GM23248 (cell line): ENCODE data around the gene DUS1L.

Experiments
- EZH2 ChIP-seq: fragments of 200-600 bp; sonication (generic); IDR thresholded peaks from 2 replicates; pipeline ENCODE4 v1.6.1; 2018; ENCODE audit warnings: antibody characterized with exemption, mild to moderate bottlenecking; ENCODE audit not compliant: insufficient read depth, poor library complexity, severe bottlenecking
- EZH2phosphoT487 ChIP-seq: fragments of 200-600 bp; sonication (generic); IDR thresholded peaks from 2 replicates; pipeline ENCODE4 v1.6.1; 2018; ENCODE audit warnings: antibody characterized with exemption, moderate library complexity, mild to moderate bottlenecking, low read depth; ENCODE audit not compliant: insufficient read depth

DNA sequence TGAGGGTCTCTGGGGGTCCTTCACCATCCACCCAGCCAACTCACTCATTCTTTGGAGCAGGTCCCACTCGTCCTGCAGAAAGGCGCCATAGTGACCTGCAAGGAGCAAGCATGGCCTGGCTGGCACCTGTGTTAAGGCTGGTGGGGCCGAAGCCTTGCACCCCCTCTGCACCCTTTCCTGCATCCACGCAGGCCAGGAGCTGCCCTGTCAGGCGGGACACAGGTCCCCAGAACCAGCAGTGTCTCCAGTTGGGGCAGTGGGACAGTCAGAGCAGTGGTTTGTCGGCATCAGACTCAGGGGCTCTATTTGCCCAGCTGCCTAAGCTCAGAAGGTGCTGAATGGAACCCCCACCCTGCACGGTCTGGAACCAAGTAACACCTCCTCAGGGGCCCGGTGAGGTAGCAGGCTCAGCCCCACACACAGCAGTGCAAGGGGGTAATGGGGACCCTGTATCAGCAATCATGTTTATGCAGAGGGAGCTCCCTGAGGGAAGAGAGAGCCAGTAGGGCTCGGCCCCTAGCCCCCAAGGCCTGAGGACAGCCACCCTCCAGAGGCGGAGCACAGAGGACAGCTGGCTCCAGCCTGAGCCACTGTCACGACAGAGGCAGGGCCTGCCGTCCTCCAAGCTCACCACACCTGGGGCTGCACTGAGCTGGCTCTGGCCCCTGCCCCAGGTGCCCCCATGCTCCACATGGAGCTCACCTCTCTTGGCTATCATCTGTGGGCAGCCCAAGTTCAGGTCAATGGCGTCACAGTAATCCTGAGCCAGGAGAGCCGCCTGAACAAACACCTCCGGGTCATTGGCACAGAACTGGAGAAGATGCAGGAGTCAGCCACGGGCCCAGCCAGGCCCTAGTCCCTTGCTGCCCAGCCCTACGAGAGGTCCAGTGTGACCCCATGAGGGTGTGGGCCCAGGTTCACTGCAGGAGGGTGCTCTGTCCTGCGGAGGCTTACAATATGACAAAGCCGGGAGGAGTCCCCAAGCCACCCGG lies 1.9 kb downstream of the DUS1L start:
- TF ChIP-seq EZH2: no peak
- TF ChIP-seq EZH2phosphoT487: no peak
